Measurements from ENCODE around the gene RBMXL3. TPM values are rescaled to one million over a fixed set of nuclear protein-coding genes. Genes with fewer than 3 reads are reported as not detected.

RBMXL3 gene
- total RNA-seq, 2 donors from 2014 or later = not detected

DNA sequence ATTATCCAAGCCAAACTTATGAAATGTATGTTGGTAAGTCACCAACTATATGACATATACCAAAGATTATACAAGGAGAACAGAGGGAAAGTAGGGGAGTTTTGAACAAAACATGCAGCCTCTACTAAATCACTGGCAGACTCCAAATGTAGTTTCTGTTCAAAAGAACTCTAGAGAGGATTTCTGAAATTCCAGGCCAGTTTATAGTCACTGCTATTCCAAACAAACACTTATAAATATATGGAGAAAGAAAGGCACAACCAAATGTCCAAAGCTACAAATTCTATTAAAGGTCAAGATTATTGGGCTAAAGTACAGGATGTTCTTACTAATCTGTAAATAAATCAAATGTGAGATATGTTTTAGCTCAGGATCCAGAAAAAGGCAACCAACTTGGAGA lies 47.4 kb downstream of the RBMXL3 start:
- H3K27ac ChIP-seq = no peak overlapping the region
- no peak for DNase-seq (ENCODE audit: low spot score)
- no peak overlapping the region for H3K4me3 ChIP-seq
- peaks cover 0 to 4% of the 10 kb centered on the region in 2 donors for H3K4me1 ChIP-seq (ENCODE audit: control insufficient read depth in 1 of 2, low read depth in 2 of 2)
- no peaks in the 10 kb centered on the region for H3K27me3 ChIP-seq (replicated peaks; ENCODE audit: insufficient read depth)
- H3K9me3 ChIP-seq = no peaks in the 10 kb centered on the region
- no peak for TF ChIP-seq CTCF (IDR thresholded peaks at IDR 0.05)
- H3K36me3 ChIP-seq = no peaks in the 10 kb centered on the region
- ATAC-seq (ENCODE audit: insufficient number of reproducible peaks, low FRiP score, low read depth) = no peak

- no peak overlapping the region for H3K4me3 ChIP-seq
- no peak for ATAC-seq (ENCODE audit: insufficient number of reproducible peaks, low FRiP score, low read depth)
- peaks cover 0 to 4% of the 10 kb centered on the region in 2 donors for H3K4me1 ChIP-seq (ENCODE audit: control insufficient read depth in 1 of 2, low read depth in 2 of 2)
- DNase-seq (ENCODE audit: low spot score) = no peak
- TF ChIP-seq CTCF (IDR thresholded peaks at IDR 0.05) = no peak
- no peaks in the 10 kb centered on the region for H3K36me3 ChIP-seq
- H3K27me3 ChIP-seq (replicated peaks; ENCODE audit: insufficient read depth) = no peaks in the 10 kb centered on the region
- no peaks in the 10 kb centered on the region for H3K9me3 ChIP-seq
- H3K27ac ChIP-seq = no peak overlapping the region
These were observed 47.8 kb downstream of the RBMXL3 start for GRCh38 chrX:115237056-115237455.

Other genes starting within 250 kb of the RBMXL3 start
- 10 to 100 TPM; 19.2 to 42.2 TPM for gene IL13RA2, start 171.8 kb upstream of the RBMXL3 start, total RNA-seq
- 1 to 10 TPM; 5.4 to 9.9 TPM for gene LRCH2, start 44.7 kb downstream of the RBMXL3 start, total RNA-seq
- not detected for gene LUZP4, start 100.3 kb downstream of the RBMXL3 start, total RNA-seq

Data from thoracic aorta (tissue), 2 donors.